Measurements from ENCODE around the gene BET1L.

GRCh38 chr11:205221-206001, 1.8 kb downstream of the BET1L start:
- no peak for TF ChIP-seq CTCF (IDR thresholded peaks at IDR 0.05; ENCODE audit: borderline replicate concordance, extremely low read depth, low read length, poor library complexity, severe bottlenecking)
- no peak for TF ChIP-seq EZH2 (IDR thresholded peaks at IDR 0.05; ENCODE audit: borderline replicate concordance, low read depth, low read length, severe bottlenecking)
